Muscle layer of duodenum (tissue), 2 donors: Measurements from ENCODE around the gene OFD1.

ENCODE experiments used
- H3K27ac ChIP-seq: one replicate; pipeline ENCODE4 v1.7.0; 2013; ENCODE audit warnings: mild to moderate bottlenecking, low read length
- H3K27me3 ChIP-seq: one replicate; pipeline ENCODE4 v1.7.0; 2013; ENCODE audit warnings: low read depth, mild to moderate bottlenecking, control low read depth, low read length
- H3K36me3 ChIP-seq, 2 donors: one replicate each; pipeline ENCODE4 v1.7.0; 2013; ENCODE audit warnings: low read length in 2 of 2, control low read depth in 1 of 2, mild to moderate bottlenecking in 1 of 2; ENCODE audit not compliant: insufficient read depth in 2 of 2, control insufficient read depth in 1 of 2
- H3K4me1 ChIP-seq, 2 donors: one replicate each; pipeline ENCODE4 v1.7.0; 2013; ENCODE audit warnings: low read length in 2 of 2, mild to moderate bottlenecking in 2 of 2, control low read depth in 1 of 2, moderate library complexity in 1 of 2; ENCODE audit not compliant: insufficient read depth in 2 of 2, control insufficient read depth in 1 of 2
- H3K4me3 ChIP-seq, 2 donors: one replicate each; pipeline ENCODE4 v1.7.0; 2013; ENCODE audit warnings: low read length in 2 of 2, low read depth in 1 of 2, mild to moderate bottlenecking in 1 of 2
- H3K9me3 ChIP-seq, 2 donors: one replicate each; pipeline ENCODE4 v1.7.0; 2013; ENCODE audit warnings: low read length in 2 of 2, control low read depth in 1 of 2, mild to moderate bottlenecking in 1 of 2; ENCODE audit not compliant: control insufficient read depth in 1 of 2
- donor health status: healthy.

OFD1 gene

DNA sequence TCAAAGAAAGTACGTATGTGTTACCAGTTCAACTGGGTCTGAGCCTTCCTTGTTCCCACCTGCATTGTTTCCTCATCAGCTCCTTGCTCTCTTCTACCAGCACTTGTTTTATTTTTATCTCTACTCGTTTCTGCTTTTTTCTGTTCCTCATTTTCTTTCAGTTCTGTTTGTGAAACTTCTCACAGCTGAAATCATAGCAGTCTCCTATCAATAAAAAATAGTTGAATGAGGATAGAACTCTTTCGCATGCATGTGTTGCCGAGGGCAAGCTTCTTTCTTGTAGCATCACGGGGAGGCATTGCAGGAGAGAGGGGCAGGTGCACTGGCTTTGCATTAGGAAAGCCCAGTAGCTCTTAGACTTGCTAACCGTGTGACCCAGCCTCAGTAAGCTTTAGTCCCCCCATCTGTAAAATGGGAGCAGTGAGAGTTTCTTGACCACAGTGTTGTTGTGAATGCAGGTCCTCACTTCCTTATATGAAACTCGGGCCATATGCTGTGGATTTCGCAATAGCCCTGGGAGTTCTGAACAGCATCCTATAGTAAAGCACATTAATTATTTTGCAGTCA, 24.7 kb downstream of the OFD1 start:
- H3K36me3 ChIP-seq, result peaks cover 6 to 32% of the 10 kb centered on the region in 2 donors
- no peaks in the 10 kb centered on the region for H3K9me3 ChIP-seq
- H3K4me3 ChIP-seq, result no peak overlapping the region
- H3K27me3 ChIP-seq, result no peaks in the 10 kb centered on the region
- peaks cover 0 to 6% of the 10 kb centered on the region in 2 donors for H3K4me1 ChIP-seq
- H3K27ac ChIP-seq, result no peak overlapping the region

DNA sequence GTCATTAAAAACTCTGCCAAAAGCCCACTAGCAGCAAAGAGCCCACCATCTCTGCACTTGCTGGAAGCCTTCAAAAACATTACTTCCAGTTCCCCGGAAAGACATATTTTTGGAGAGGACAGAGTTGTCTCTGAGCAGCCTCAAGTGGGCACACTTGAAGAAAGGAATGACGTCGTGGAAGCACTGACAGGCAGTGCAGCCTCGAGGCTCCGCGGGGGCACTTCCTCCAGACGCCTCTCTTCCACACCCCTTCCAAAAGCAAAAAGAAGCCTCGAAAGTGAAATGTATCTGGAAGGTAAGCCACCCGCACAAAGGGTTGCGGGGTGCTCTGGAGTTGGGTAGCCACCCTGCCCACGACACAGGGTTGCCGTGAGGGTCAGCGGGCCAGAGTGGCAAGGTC, 25.9 kb downstream of the OFD1 start:
- no peaks in the 10 kb centered on the region for H3K9me3 ChIP-seq
- H3K27ac ChIP-seq, result no peak overlapping the region
- H3K36me3 ChIP-seq, result peaks cover 6 to 29% of the 10 kb centered on the region in 2 donors
- H3K27me3 ChIP-seq, result no peaks in the 10 kb centered on the region
- H3K4me3 ChIP-seq, result no peak overlapping the region
- peaks cover 3 to 13% of the 10 kb centered on the region in 2 donors for H3K4me1 ChIP-seq

DNA sequence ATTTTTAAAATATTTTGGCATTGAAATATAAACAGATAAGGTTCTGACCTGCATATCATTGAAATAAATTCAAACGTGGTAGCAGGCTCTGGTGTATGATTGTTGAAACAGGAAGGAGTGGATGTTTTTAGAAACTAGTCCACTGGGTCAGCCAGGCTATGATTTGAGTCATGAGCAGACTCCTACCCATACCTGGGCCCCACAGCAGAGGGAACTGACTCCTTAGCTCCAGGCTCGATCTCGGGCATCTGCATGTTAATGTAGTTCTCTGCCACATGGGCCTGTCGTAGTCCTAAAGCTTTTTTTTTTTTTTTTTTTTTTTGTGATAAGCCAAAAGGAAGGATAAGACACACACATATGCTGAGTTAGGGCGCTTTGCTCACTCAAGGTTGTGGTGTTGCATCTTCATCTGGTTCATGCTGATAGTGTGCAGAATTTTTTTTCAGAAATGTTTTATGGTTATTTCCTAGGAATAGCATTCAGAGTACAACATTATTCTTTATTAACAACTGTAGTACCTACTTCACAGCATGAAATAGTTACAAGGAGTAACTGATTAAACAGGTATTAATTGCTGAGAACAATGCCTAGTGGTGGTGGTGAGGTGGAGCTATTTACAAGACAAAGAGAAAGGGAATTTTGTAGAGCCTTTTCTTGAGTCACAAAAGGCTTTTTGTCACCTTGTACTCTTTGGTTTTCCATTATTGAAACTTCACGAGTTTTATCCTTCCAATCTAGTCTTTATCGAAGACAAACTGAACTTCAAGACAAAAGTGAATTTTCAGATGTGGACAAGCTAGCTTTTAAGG, 27.3 kb downstream of the OFD1 start:
- peaks cover 4 to 37% of the 10 kb centered on the region in 2 donors for H3K36me3 ChIP-seq
- no peak overlapping the region for H3K27ac ChIP-seq
- no peak overlapping the region for H3K4me3 ChIP-seq
- peaks cover 3 to 15% of the 10 kb centered on the region in 2 donors for H3K4me1 ChIP-seq
- no peaks in the 10 kb centered on the region for H3K9me3 ChIP-seq
- no peaks in the 10 kb centered on the region for H3K27me3 ChIP-seq

DNA sequence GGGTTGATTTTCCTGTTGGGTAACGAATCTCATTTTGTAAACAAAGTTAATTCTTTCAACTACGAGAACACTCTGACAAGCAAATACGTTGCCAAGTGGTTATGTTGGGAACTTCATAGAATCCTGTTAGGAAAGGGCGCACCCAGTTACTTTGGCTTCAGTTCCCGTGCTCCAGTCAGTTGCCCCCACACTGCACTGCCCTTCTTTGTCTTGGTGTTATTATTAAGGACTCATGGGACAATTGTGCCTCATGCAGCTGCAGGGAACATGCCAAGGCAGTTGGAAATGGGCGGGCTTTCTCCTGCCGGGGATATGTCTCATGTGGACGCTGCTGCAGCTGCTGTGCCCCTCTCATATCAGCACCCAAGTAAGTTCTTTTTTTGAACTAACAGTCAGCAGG, 28.9 kb downstream of the OFD1 start:
- H3K27ac ChIP-seq, result no peak overlapping the region
- no peak overlapping the region for H3K4me3 ChIP-seq
- no peaks in the 10 kb centered on the region for H3K27me3 ChIP-seq
- peaks cover 11 to 37% of the 10 kb centered on the region in 2 donors for H3K36me3 ChIP-seq
- H3K4me1 ChIP-seq, result peaks cover 3 to 15% of the 10 kb centered on the region in 2 donors
- no peaks in the 10 kb centered on the region for H3K9me3 ChIP-seq

DNA sequence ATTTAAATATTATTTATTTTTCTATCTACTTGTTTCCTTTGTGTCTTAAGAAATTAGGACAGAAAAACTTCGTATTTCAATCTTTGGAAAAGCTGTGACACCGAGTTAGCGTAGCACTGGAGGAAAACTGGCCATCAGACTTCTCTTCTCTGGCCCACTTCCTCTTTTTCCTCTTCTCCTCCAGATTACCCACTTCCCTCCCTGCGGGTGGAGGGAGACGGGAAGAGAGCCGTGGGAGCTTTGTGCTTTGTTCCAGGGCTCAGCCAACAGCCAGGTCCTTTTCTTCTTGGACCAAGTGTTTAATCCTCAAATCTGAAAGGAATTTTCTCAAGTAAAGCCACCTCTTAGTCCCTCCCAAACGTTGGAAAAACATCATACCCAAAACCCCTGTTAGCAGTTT, 29.7 kb downstream of the OFD1 start:
- Histone ChIP-seq H3K27me3 (no peaks in the 10 kb centered on the region), H3K4me1 (peaks cover 3 to 15% of the 10 kb centered on the region in 2 donors), H3K9me3 (no peaks in the 10 kb centered on the region), H3K4me3 (no peak overlapping the region), H3K27ac (no peak overlapping the region), H3K36me3 (peaks cover 15 to 37% of the 10 kb centered on the region in 2 donors)

DNA sequence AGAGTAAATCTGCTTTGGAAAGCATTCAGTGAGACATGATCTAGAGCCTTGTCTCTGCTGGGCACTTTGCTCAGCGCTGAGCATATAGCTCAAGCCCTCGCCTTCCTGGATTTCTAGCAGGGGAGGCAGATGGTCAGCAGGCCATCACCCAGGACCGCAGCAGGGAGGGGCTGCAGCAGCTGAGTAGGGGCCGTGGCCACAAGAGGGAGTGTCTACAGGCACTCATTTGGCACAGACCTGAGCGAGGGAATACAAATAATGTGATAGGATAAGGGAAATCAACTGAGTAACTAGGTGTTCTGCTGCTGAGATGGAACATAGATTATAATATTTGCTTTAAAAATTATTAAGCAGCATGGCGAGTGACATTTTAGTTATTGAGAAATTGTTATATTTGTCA, 30.2 kb downstream of the OFD1 start:
- H3K36me3 ChIP-seq, result peaks cover 16 to 35% of the 10 kb centered on the region in 2 donors
- no peaks in the 10 kb centered on the region for H3K27me3 ChIP-seq
- H3K4me3 ChIP-seq, result no peak overlapping the region
- no peak overlapping the region for H3K27ac ChIP-seq
- H3K9me3 ChIP-seq, result no peaks in the 10 kb centered on the region
- H3K4me1 ChIP-seq, result peaks cover 3 to 15% of the 10 kb centered on the region in 2 donors

DNA sequence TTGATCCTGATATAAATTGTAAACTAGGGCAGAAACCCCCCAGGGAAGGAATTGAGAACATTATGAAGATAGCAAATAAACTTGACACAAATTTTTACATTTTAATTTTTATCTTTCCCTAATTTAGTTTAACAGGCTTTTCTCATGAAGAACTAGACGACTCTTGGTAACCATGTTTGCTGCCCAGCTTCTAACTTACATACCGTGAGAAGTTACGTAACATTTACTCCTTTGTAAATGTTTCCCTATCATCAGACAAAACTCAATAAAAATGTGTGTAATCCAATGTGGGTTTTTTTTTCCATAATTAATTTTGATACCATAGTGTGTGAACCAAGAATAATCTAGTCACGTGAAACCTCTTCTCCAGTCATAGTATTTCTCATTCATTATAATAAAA, 34.4 kb downstream of the OFD1 start:
- Histone ChIP-seq H3K36me3 (peaks cover 23 to 27% of the 10 kb centered on the region in 2 donors), H3K27me3 (no peaks in the 10 kb centered on the region), H3K9me3 (no peaks in the 10 kb centered on the region), H3K27ac (no peak overlapping the region), H3K4me1 (peaks cover 3 to 9% of the 10 kb centered on the region in 2 donors), H3K4me3 (no peak overlapping the region)

DNA sequence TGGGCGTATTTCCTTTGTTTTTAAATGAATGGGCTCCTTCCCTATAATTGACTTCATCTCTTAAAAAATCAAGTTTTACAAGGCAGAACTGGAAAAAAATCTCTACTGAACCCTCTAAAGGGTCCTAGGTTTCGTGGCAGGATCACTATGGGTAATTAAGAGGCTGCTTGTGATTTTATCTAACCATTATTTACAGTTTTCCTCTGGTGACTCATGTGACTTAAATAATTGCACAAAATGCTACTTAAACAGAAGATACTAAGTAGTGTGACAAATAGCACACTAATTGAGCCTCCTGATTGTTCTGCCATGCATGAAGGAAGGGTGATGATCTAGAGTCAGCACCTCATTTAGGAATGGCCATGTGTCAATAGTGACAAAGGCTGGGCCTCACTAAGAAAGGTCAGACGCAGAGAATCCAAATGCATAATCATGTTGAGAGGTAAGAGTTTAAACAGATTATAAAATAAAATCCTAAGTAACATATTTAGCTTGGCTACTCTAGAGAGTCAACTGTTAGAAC, 35.5 kb downstream of the OFD1 start:
- Histone ChIP-seq H3K27me3 (no peaks in the 10 kb centered on the region), H3K36me3 (peaks cover 23 to 35% of the 10 kb centered on the region in 2 donors), H3K27ac (no peak overlapping the region), H3K4me1 (peaks cover 0 to 5% of the 10 kb centered on the region in 2 donors), H3K9me3 (no peaks in the 10 kb centered on the region), H3K4me3 (no peak overlapping the region)

DNA sequence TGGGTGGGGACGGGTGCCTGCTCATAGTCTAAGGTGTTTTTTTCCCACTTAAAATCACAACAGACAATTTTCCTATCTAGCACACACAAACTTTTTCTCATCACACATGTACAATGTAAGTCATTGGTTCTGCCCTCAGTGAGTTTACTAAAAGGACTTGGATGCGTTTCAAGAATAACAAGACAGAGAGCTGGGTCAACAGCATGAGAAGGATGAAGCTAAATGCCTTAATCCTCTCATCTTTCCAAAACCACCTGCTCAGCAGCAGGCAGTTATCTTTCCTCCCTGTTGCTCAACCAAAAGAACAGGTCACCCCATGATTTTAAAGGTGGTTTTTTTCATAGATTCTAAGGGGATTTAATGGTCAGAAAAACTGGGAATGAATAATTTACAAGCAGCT, 40.1 kb downstream of the OFD1 start:
- Histone ChIP-seq H3K27me3 (no peaks in the 10 kb centered on the region), H3K27ac (no peak overlapping the region), H3K4me1 (no peaks in the 10 kb centered on the region), H3K9me3 (no peaks in the 10 kb centered on the region), H3K4me3 (no peak overlapping the region), H3K36me3 (peaks cover 0 to 19% of the 10 kb centered on the region in 2 donors)

DNA sequence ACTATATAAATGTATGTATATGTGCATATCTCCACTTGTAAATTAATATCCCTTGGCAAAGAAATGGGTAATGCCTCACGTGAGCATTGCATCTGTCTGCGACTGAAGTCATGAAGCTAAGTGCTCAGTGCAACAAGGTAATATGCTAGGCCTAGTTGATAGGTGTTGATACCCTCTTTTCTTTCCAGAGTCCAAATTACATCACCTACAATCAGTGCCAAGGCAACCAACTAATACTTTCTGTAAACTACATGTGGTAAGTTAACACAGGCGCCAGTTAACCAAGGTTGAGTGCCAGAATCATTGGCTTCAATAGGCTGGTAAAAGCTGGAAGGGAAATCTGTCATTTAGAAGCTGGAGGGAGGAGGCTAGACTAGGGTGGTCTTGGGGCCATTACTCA, 41.3 kb downstream of the OFD1 start:
- H3K9me3 ChIP-seq, result no peaks in the 10 kb centered on the region
- no peak overlapping the region for H3K4me3 ChIP-seq
- H3K36me3 ChIP-seq, result peaks cover 0 to 15% of the 10 kb centered on the region in 2 donors
- no peak overlapping the region for H3K27ac ChIP-seq
- no peaks in the 10 kb centered on the region for H3K4me1 ChIP-seq
- no peaks in the 10 kb centered on the region for H3K27me3 ChIP-seq

DNA sequence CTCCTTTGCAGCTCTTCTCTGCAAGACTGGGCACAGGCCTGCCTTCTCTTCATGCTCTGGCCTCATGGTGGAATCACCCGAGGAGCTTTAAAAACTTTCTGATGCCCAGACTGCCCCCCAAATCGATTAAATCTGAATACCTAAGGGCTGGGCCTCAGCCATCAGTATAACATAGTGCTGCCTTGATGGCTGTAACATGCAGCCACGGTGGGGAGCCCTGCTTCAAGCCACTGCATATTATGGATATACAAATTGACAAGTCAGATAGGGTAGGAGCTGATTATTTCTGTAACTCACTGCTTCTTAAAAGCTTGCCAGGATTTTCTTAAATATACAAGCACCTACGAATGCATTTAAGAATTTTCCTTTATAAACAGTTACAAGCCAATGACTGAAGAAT, 41.8 kb downstream of the OFD1 start:
- Histone ChIP-seq H3K27me3 (no peaks in the 10 kb centered on the region), H3K9me3 (no peaks in the 10 kb centered on the region), H3K27ac (no peak overlapping the region), H3K4me1 (no peaks in the 10 kb centered on the region), H3K4me3 (no peak overlapping the region), H3K36me3 (peaks cover 0 to 15% of the 10 kb centered on the region in 2 donors)
